NCI-H2029 treated with DMSO at 0.1 percent for 48 hours (cell line): ENCODE measurements around the gene TMEM30A.

Source experiments
- DNase-seq: peaks from one replicate; lab custom pipeline; 2025; lab: John Stamatoyannopoulos, UW

Gene TMEM30A

DNA sequence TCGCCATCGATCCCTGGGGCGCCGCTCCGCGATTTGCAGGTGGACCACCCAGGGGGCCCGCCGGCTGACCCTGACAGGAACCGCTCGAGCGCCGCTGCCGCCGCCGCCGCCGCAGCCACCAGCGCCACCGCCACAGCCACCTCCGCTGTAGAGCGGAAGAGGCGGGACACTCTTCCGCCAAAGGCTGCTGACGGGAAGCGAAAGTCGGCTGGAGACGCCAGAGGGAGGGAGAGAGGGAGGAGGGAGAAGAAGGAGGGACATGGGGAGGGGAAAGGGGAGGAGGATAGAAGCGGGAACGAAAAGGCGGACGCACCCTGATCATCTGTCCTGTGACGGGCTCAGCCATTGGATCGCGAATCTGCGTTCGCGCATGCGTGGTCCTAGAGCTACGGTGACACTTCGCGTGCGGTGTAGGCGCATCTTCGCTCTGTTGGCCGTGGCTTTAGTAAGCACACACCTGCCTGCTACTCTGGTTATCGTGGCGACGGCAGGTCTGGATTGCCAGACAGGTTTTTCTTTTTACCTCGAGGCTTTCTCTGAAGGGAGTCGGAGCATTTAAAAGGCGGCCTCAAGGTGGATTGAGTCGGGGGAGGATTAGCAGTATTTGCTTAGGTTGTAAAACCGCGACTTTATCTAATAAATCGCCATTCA, at the start of gene TMEM30A:
Gene TMEM30A, minus strand, starts transcription at position 161 of the 651 bp plus-strand sequence. Its CDS starts 154 bp downstream, at position 7.
- DNase-seq, result peak; percentile 97

GRCh38 chr6:75333676-75334200, 49.1 kb upstream of the TMEM30A start:
- DNase-seq, result no peak

DNA sequence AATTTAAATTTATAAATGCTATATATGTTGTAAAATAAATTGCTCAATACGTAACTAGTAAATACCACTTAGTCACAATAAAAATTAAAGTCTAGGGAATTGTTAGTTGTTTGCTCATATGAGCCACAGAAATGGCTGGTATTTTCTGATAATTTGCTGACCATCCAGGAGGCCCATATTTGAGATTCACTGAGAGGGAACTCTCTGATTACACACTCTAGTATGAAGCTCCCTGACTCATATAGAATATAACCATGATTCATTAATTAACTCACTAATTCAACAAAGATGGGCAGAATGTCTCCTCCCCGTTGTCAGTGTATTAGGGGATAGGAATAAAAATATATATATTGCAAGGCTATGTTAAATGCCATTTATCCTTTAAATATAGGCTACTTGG, 46.6 kb upstream of the TMEM30A start:
- no peak for DNase-seq

- DNase-seq, result no peak
Observed at GRCh38 chr6:75329703-75330102, 45.1 kb upstream of the TMEM30A start.

GRCh38 chr6:75327807-75328206, 43.2 kb upstream of the TMEM30A start:
- DNase-seq, result no peak

GRCh38 chr6:75326557-75327258, 42.1 kb upstream of the TMEM30A start:
- DNase-seq, result no peak

- no peak for DNase-seq
Observed at GRCh38 chr6:75318900-75319299, 34.3 kb upstream of the TMEM30A start.

DNA sequence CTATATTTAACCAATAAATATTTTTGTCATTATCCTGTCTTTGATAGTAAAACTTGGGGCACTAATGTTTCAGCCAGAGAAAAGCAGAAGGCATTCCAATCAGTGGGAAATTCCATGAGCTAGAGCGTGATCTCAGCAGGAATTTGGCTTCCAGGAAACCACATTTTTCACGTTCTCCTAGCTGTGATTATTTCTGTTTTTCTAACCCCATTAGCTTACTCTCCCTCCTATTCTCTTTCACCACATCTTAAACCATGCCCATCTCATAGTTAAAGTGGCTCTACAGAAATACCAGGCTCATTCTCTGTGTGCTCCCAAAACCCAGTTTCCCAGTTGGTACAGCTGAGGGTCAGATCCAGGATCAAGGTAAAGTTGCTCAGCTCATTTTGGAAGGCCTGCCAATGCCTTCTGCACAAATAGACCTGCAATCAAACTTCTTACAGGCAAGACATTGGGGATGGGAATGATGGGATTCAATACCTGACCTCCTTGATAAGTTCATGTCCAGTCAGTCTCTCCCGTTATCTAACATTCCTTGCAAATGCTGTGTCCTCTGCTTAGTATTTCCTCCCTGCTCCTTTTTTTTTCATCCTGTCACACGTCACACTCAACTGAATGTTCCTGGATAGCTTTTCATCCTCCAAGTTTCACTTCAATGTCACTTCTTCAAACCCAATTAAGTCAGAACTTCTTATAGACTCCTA, 33.1 kb upstream of the TMEM30A start:
- DNase-seq, result no peak

DNA sequence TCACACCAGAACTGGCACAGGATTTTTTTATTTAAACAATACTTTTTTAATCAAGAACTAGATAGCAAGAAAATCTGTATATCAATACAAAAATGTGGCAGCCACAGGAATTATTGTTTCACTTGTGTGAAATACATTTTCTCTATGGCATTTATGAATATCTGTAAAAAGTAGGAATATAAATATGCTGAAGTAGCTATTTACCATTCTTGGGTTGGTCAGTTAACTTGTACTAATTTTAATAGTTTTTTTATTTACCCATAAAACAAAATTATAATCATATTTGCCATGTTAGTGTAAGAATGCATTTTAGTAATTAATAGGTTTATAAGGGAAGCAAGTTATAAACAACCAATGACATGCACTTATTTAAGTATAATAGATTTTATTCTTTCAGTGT, 31.4 kb upstream of the TMEM30A start:
- DNase-seq, result no peak

- DNase-seq, result no peak
Observed at GRCh38 chr6:75308250-75308988, 23.8 kb upstream of the TMEM30A start.

GRCh38 chr6:75307364-75308004, 22.9 kb upstream of the TMEM30A start:
- no peak for DNase-seq

DNA sequence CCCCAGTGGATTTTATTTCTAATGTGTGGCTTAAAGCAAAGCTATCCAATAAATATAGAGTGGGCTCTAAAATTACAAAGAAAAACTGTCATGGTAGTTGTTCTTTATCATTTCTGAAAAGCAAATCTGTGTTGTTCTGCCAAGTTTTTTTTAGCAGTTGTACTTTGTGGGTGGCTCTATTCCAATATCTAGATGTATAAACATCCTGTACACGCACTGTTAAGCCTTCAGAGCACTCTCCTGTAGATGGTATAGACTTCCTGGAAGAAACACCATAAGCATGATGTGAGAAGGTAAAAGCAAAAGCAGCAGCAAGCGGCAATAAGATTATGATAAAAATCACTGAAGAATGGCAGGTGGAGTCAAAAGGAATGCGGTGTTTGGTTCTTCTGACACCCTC, 21.5 kb upstream of the TMEM30A start:
- no peak for DNase-seq

DNA sequence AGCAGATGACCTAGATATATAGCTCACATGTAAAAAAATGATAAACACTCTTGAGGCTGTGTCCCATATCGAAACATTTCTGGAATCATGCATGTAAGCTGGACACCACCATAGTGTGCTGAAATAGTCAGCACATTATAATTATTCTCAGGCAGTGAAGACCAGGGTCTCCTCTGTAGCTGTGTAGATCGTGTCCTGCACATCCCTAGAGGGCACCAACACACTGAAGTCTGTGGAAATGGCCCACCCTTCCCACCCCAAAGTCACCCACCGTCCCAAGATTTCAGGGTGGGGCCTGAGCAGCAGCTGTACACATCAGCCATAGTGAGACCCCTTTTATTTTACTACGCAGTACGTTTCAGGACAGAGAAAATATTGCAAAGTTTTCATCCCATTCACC, 21.0 kb upstream of the TMEM30A start:
- DNase-seq, result no peak

- no peak for DNase-seq
Observed at GRCh38 chr6:75302280-75302679, 17.7 kb upstream of the TMEM30A start.

DNA sequence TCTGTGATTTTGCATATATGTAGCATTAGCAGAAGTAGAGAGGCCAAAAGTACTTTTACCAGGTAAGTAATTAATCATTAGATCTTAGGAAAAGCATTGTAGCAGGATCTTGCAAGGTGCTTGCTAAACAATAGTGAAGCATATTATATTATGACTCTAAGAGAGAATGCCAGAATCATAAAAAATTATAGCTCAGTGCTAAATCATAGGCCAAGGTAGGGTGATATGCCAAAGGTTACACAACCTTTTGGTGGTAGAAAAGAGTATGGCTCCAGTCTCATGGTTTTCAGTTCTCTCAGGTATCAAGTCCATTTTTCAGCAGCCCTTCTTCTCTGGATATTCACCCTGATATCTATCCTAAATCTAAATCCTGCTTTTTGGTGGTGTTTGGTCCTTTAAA, 16.9 kb upstream of the TMEM30A start:
- DNase-seq, result no peak

- no peak for DNase-seq
Observed at GRCh38 chr6:75301088-75301487, 16.5 kb upstream of the TMEM30A start.

- DNase-seq, result no peak
Observed at GRCh38 chr6:75300531-75300855, 15.9 kb upstream of the TMEM30A start.

DNA sequence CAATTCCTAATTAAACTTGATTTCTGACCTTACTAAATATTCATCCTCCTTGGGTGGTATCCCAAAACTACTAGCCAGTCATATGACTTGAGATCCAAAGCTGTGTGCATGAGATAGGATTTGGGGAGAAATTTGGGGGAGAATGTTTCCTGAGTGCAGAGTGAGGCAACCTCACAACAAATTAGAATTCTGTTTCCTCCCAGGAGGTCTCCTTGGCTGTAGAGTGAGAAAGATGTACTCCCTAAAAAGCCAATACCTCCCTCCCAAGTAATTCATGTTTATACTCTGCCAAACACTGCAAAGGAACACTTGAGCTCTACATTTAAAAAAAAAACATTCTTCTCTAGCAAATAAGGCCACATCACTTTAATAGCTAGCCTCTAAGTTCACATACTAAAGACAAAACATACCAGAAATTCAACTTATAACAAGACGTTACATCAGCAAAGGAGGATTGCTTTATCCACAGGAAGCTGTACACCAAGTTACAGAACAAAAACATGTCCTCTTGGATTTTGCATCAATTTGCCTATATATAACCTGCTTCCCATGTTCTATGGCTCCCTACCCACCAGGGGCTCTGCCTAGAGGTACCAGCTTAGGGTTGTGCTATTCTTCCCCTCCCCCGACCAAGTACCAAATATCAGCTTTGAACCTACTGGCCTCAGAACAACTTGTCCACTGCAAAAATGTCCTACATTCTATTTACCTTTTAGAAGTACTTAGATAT, 15.4 kb upstream of the TMEM30A start:
- DNase-seq, result no peak

- DNase-seq, result peak; percentile 12
Observed at GRCh38 chr6:75296811-75297779, 12.5 kb upstream of the TMEM30A start.

- no peak for DNase-seq
Observed at GRCh38 chr6:75292555-75292954, 8.0 kb upstream of the TMEM30A start.
